K562 (cell line): Measurements from ENCODE around the gene HSD11B2. TPM values are rescaled to one million over a fixed set of nuclear protein-coding genes. Genes with fewer than 3 reads are reported as not detected.

Experiments
- ARNT ChIP-seq, 2 experiments: fragments of 450-650 bp; IDR thresholded peaks; 2 replicates each; pipeline ENCODE4 v1.6.1; 2016; ENCODE audit warnings: mild to moderate bottlenecking in 1 of 2
- BDP1 ChIP-seq: IDR thresholded peaks from 3 replicates; pipeline ENCODE4 v1.6.1; 2011; ENCODE audit not compliant: insufficient read length, insufficient read depth
- CBX5 ChIP-seq: IDR thresholded peaks from 2 replicates; pipeline ENCODE4 v1.6.1; 2014; ENCODE audit warnings: low read depth, borderline replicate concordance
- CC2D1A ChIP-seq: fragments of 450-650 bp; IDR thresholded peaks from 2 replicates; pipeline ENCODE4 v1.6.1; 2017; ENCODE audit warnings: mild to moderate bottlenecking
- CEBPG ChIP-seq, 3 experiments: fragments of 200-800 bp in 1 of 3; sonication (Bioruptor generic) in 1 of 3; sonication (generic) in 1 of 3; formaldehyde crosslinking in 1 of 3; IDR thresholded peaks in 2 of 3; conservative IDR thresholded peaks in 1 of 3; 2 replicates each; pipeline versions ENCODE4 v1.6.1 to v1.8.0; 2016 to 2022; ENCODE audit warnings: missing compliant biosample characterization in 2 of 3, missing genetic modification characterization in 2 of 3, mild to moderate bottlenecking in 1 of 3, missing genetic modification reagents in 1 of 3
- CHD1 ChIP-seq: fragments of 200-600 bp; sonication (generic); IDR thresholded peaks from one replicate; pipeline ENCODE4 v1.6.1; 2012; ENCODE audit warnings: mild to moderate bottlenecking, moderate library complexity, low read length, inconsistent platforms
- EHMT2 ChIP-seq: fragments of 450-650 bp; IDR thresholded peaks from 2 replicates; pipeline ENCODE4 v1.6.1; 2018; ENCODE audit warnings: antibody characterized with exemption
- FOXJ2 ChIP-seq: fragments of 200-800 bp; sonication (Bioruptor generic); IDR thresholded peaks from 2 replicates; pipeline ENCODE4 v1.6.1; 2016; ENCODE audit warnings: missing genetic modification characterization, missing compliant biosample characterization
- GATA2 ChIP-seq: sonication (generic); formaldehyde crosslinking; IDR thresholded peaks from 2 replicates; pipeline ENCODE4 v1.4.0; 2020; ENCODE audit warnings: mild to moderate bottlenecking, missing genetic modification reagents
- GATAD2B ChIP-seq: fragments of 450-650 bp; IDR thresholded peaks from 2 replicates; pipeline ENCODE4 v1.6.1; 2017; ENCODE audit warnings: mild to moderate bottlenecking, borderline replicate concordance
- ID3 ChIP-seq, 2 experiments: fragments of 250-450 bp in 1 of 2; fragments of 450-650 bp in 1 of 2; sonication (Bioruptor Pico) in 1 of 2; IDR thresholded peaks; 2 replicates each; pipeline versions ENCODE4 v1.6.1 to v1.8.0; 2016 to 2021; ENCODE audit warnings: mild to moderate bottlenecking in 2 of 2, moderate library complexity in 2 of 2, missing compliant biosample characterization in 1 of 2, missing genetic modification characterization in 1 of 2
- KAT7 ChIP-seq: sonication (generic); formaldehyde crosslinking; IDR thresholded peaks from 2 replicates; pipeline ENCODE4 v1.8.0; 2022; ENCODE audit warnings: missing genetic modification reagents, mild to moderate bottlenecking, borderline replicate concordance
- LARP7 ChIP-seq: fragments of 450-650 bp; IDR thresholded peaks from 2 replicates; pipeline ENCODE4 v1.6.1; 2016
- RNF219 ChIP-seq: fragments of 250-450 bp; sonication (Bioruptor Pico); IDR thresholded peaks from 2 replicates; pipeline ENCODE4 v1.5.0; 2022; ENCODE audit warnings: mild to moderate bottlenecking
- SMARCB1 ChIP-seq: IDR thresholded peaks from 2 replicates; pipeline ENCODE4 v1.6.1; 2011; ENCODE audit warnings: improper control_type of control experiment, low read depth; ENCODE audit not compliant: insufficient read length
- TCF7L2 ChIP-seq: fragments of 150-350 bp; IDR thresholded peaks from 2 replicates; pipeline ENCODE4 v1.6.1; 2016; ENCODE audit warnings: low read depth, mild to moderate bottlenecking, low read length, moderate library complexity
- TRIM28 ChIP-seq: fragments of 450-650 bp; IDR thresholded peaks from 2 replicates; pipeline ENCODE4 v1.6.1; 2017
- ZC3H11A ChIP-seq: IDR thresholded peaks from 2 replicates; pipeline ENCODE4 v1.6.1; 2012; ENCODE audit warnings: low read depth, low read length, improper control_type of control experiment
- ZNF263 ChIP-seq: sonication (generic); formaldehyde crosslinking; IDR thresholded peaks from 2 replicates; pipeline ENCODE4 v1.8.0; 2022; ENCODE audit warnings: mild to moderate bottlenecking, missing genetic modification reagents, borderline replicate concordance
- ZNF384 ChIP-seq: IDR thresholded peaks from 2 replicates; pipeline ENCODE4 v1.6.1; 2012; ENCODE audit warnings: low read depth, low read length, improper control_type of control experiment
- ZNF408 ChIP-seq: fragments of 250-450 bp; sonication (Bioruptor Pico); IDR thresholded peaks from 2 replicates; pipeline ENCODE4 v1.4.0; 2020; ENCODE audit warnings: low read depth, mild to moderate bottlenecking, moderate library complexity
- polyA plus RNA-seq, 8 experiments: library from polyadenylated mRNA; depleted of rRNA in 4 of 8; stranded (reverse) in 5 of 8; unstranded in 3 of 8; fragments of >200 nt; fragmentation: Nextera tagmentation in 2 of 8; fragmentation: Illumina TruSeq in 1 of 8; extraction: Ambion mirVana in 2 of 8; extraction: Trizol in 1 of 8; gene quantifications; 2 replicates each; pipeline versions ENCODE4 v1.2.1 to v1.2.3, GENCODE V29; 2011 to 2014; ENCODE audit warnings: inconsistent platforms in 1 of 8, missing spikeins in 1 of 8
- total RNA-seq, 7 experiments: library from RNA; depleted of rRNA in 6 of 7; stranded (reverse); fragments of >200 nt in 6 of 7; fragmentation: Illumina TruSeq in 2 of 7; extraction: Trizol in 2 of 7; gene quantifications; 2 replicates each; pipeline versions ENCODE4 v1.2.1 to v1.2.3, GENCODE V29; 2011 to 2021; ENCODE audit warnings: low replicate concordance in 1 of 7
- TF ChIP-seq, protein P1 (sequence below): fragments of 250-450 bp; sonication (Bioruptor Pico); IDR thresholded peaks from 2 replicates; pipeline ENCODE4 v1.8.0; 2021; ENCODE audit warnings: moderate library complexity, mild to moderate bottlenecking, inconsistent platforms
- TF ChIP-seq, protein P2 (sequence below): conservative IDR thresholded peaks from 2 replicates; pipeline ENCODE4 v1.6.1; 2011; ENCODE audit warnings: low read depth, mild to moderate bottlenecking, low read length; ENCODE audit not compliant: control insufficient read depth

The HSD11B2 gene
- total and polyA plus RNA-seq, 9 of the 15 experiments (the other 6 are each of a cell fraction or from before 2014, with no cell fraction given), result 0.08 to 2.0 (median 0.79) TPM

DNA sequence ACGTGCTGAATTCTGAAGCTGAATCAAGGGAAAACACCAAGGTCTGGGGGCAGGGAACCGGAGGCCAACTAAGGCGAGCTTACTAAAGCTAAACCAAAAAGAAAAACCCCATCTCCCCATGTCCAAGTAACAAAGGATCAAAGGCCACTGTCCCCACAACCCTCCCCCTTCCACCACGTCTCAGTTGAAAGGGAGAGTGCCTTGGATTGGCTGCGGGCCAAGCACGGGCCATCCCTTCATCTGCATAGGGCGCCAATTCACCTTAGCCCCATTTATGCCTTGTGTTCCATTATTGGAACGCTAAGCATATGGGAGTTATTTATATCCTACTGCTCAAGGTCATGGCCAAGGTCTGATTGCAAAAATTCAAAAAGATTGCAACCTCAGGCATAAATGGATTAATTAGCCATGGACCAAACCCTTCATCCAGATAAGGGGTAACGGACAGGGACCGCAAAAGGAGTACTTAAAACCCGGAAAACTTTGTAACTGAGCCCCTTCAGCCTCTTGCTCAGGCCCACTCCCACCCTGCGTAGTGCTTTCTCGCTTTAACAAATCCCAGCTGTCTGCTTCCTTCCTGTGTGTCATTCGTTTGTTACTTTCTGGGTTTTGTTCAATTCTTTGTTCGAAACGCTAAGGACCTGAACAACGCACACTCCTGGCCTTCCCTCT is 50.8 kb downstream of the HSD11B2 start (continued):
- TF ChIP-seq SMARCB1 (no peak), TRIM28 (peak; percentile 44; the same call in 1 of the 2 replicates), LARP7 (0 out of 2 replicates have a peak, but pooled peaks have one; percentile 50), ID3 (CRISPR knock-in tag; IDR thresholded peaks at IDR 0.05) (no peak), ID3 (tag; IDR thresholded peaks at IDR 0.05) (0 out of 2 replicates have a peak, but pooled peaks have one; percentile 28), CBX5 (no peak), CHD1 (peak; percentile 70), CEBPG (CRISPR knock-in tag; IDR thresholded peaks at IDR 0.05) (0 out of 2 replicates have a peak, but pooled peaks have one; percentile 28), CEBPG (tag; conservative IDR thresholded peaks at IDR 0.05 in 1 of 2, IDR thresholded peaks at IDR 0.05 in 1 of 2) (no peak), ZNF408 (CRISPR knock-in tag) (no peak), ZNF263 (CRISPR knock-in tag) (0 out of 2 replicates have a peak, but pooled peaks have one; percentile 2), BDP1 (no peak), CC2D1A (peak; percentile 12; the same call in 1 of the 2 replicates), ZC3H11A (no peak), GATA2 (CRISPR knock-in tag) (no peak), FOXJ2 (tag) (no peak), RNF219 (CRISPR knock-in tag) (no peak), GATAD2B (peak; percentile 61; the same call in 1 of the 2 replicates), KAT7 (no peak), TCF7L2 (no peak), EHMT2 (0 out of 2 replicates have a peak, but pooled peaks have one; percentile 30), ARNT (IDR thresholded peaks at IDR 0.05) (0 out of 4 replicates have a peak, but pooled peaks of 1 of the 2 experiments have one; percentile 36), ZNF384 (no peak)
- TF ChIP-seq, protein P1, sequence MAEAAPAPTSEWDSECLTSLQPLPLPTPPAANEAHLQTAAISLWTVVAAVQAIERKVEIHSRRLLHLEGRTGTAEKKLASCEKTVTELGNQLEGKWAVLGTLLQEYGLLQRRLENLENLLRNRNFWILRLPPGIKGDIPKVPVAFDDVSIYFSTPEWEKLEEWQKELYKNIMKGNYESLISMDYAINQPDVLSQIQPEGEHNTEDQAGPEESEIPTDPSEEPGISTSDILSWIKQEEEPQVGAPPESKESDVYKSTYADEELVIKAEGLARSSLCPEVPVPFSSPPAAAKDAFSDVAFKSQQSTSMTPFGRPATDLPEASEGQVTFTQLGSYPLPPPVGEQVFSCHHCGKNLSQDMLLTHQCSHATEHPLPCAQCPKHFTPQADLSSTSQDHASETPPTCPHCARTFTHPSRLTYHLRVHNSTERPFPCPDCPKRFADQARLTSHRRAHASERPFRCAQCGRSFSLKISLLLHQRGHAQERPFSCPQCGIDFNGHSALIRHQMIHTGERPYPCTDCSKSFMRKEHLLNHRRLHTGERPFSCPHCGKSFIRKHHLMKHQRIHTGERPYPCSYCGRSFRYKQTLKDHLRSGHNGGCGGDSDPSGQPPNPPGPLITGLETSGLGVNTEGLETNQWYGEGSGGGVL, result no peak
- TF ChIP-seq, protein P2, sequence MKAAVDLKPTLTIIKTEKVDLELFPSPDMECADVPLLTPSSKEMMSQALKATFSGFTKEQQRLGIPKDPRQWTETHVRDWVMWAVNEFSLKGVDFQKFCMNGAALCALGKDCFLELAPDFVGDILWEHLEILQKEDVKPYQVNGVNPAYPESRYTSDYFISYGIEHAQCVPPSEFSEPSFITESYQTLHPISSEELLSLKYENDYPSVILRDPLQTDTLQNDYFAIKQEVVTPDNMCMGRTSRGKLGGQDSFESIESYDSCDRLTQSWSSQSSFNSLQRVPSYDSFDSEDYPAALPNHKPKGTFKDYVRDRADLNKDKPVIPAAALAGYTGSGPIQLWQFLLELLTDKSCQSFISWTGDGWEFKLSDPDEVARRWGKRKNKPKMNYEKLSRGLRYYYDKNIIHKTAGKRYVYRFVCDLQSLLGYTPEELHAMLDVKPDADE, result no peak
